Measurements from ENCODE around the gene VIPAS39. TPM values are rescaled to one million over a fixed set of nuclear protein-coding genes. Genes with fewer than 3 reads are reported as not detected.

Gene VIPAS39
- total and polyA plus RNA-seq, 2 donors from 2014 or later, result 14.1 to 16.6 TPM

DNA sequence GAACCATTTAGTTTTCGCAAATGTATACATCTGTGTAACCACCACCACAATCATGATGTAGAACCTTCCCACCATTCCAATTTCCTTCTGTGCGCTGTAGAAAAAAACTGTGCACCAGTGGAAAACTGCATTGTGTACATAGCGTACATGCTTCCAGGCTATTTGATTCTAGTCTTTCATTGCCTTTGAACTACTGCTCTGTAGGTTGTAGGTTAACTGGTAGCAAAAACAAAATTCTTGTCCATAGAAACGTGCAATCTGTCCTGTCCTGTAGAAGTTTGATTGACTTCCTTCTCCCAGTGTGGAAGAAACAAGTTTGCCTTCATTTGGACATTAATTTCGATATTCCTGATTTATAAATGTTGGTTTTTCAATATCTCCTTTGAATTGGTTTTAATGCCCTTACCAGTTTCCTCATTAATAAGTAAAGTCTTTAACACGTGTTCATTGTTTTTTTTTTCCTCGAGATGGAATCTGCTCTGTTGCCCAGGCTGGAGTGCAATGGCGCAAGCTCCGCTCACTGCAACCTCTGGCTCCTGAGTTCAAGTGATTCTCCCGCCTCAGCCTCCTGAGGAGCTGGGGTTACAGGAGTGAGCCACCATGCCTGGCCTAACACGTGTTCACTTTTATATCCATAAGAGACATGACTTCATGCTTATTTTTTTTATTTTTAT is 44.8 kb upstream of the VIPAS39 start:
- intact Hi-C loops (cut with DNase I), result no loop called here
- Histone ChIP-seq H3K9ac (ENCODE audit: low read length in 3 of 3) (no peak overlapping the region), H3K4me3 (ENCODE audit: low read length in 3 of 3) (no peak overlapping the region), H3K27me3 (ENCODE audit: control insufficient read depth, insufficient read depth, low read length) (peaks cover 3% of the 10 kb centered on the region), H3K27ac (ENCODE audit: low read depth in 2 of 2, low read length in 2 of 2) (no peak overlapping the region), H3K9me3 (ENCODE audit: control insufficient read depth in 2 of 3, insufficient read depth in 1 of 3, low read length in 3 of 3) (no peaks in the 10 kb centered on the region), H3K36me3 (ENCODE audit: control insufficient read depth in 2 of 3, insufficient read depth in 3 of 3, low read length in 3 of 3) (no peaks in the 10 kb centered on the region), H3K4me1 (ENCODE audit: control insufficient read depth in 2 of 3, insufficient read depth in 2 of 3, low read depth in 1 of 3, low read length in 3 of 3) (peaks cover 0 to 10% (median 0%) of the 10 kb centered on the region in 3 donors)
- TF ChIP-seq, protein P1, sequence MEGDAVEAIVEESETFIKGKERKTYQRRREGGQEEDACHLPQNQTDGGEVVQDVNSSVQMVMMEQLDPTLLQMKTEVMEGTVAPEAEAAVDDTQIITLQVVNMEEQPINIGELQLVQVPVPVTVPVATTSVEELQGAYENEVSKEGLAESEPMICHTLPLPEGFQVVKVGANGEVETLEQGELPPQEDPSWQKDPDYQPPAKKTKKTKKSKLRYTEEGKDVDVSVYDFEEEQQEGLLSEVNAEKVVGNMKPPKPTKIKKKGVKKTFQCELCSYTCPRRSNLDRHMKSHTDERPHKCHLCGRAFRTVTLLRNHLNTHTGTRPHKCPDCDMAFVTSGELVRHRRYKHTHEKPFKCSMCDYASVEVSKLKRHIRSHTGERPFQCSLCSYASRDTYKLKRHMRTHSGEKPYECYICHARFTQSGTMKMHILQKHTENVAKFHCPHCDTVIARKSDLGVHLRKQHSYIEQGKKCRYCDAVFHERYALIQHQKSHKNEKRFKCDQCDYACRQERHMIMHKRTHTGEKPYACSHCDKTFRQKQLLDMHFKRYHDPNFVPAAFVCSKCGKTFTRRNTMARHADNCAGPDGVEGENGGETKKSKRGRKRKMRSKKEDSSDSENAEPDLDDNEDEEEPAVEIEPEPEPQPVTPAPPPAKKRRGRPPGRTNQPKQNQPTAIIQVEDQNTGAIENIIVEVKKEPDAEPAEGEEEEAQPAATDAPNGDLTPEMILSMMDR (IDR thresholded peaks at IDR 0.05; ENCODE audit: borderline replicate concordance, extremely low read depth, insufficient read depth), result no peak
- no peak for FAIRE-seq
- no peak for DNase-seq

DNA sequence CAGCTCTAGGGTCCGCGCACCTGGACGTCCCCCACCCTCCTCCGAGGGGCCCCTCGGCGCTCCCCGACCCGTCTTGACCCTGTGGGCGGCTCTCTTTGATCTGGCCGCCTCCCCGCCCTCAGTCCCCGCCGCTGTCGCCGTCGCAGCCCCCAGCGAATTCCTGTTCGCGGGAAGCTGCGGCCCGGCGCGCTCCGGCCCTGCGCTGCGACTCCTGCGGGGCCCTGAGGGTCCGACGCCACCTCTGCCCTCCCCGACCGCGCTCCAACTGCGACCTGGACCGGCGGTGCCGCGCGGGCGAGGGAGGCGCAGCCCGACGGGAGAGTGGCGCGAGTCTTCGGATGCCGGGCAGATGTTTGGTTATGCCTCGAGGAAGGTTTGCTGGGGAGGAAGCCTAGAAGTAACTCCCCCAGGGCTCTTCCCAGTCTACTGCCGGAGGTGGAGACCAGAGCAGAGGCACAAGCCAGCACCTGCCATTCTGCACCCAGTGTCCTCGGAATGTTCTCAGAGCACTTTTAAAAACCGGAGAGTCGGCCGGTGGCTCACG is 41.7 kb upstream of the VIPAS39 start:
- intact Hi-C loops (cut with DNase I), result no loop called here
- Histone ChIP-seq H3K27ac (ENCODE audit: low read depth in 2 of 2, low read length in 2 of 2) (no peak overlapping the region), H3K9ac (ENCODE audit: low read length in 3 of 3) (no peak overlapping the region), H3K27me3 (ENCODE audit: control insufficient read depth, insufficient read depth, low read length) (peaks cover 3% of the 10 kb centered on the region), H3K4me3 (ENCODE audit: low read length in 3 of 3) (peak overlapping the region in 1 of 3 donors; percentile 49), H3K4me1 (ENCODE audit: control insufficient read depth in 2 of 3, insufficient read depth in 2 of 3, low read depth in 1 of 3, low read length in 3 of 3) (peaks cover 0 to 10% (median 0%) of the 10 kb centered on the region in 3 donors), H3K9me3 (ENCODE audit: control insufficient read depth in 2 of 3, insufficient read depth in 1 of 3, low read length in 3 of 3) (no peaks in the 10 kb centered on the region), H3K36me3 (ENCODE audit: control insufficient read depth in 2 of 3, insufficient read depth in 3 of 3, low read length in 3 of 3) (no peaks in the 10 kb centered on the region)
- DNase-seq, result peak in 3 of 5 donors; percentile 38 to 54 (median 42)
- TF ChIP-seq, protein P1 (IDR thresholded peaks at IDR 0.05; ENCODE audit: borderline replicate concordance, extremely low read depth, insufficient read depth), result no peak
- no peak for FAIRE-seq

DNA sequence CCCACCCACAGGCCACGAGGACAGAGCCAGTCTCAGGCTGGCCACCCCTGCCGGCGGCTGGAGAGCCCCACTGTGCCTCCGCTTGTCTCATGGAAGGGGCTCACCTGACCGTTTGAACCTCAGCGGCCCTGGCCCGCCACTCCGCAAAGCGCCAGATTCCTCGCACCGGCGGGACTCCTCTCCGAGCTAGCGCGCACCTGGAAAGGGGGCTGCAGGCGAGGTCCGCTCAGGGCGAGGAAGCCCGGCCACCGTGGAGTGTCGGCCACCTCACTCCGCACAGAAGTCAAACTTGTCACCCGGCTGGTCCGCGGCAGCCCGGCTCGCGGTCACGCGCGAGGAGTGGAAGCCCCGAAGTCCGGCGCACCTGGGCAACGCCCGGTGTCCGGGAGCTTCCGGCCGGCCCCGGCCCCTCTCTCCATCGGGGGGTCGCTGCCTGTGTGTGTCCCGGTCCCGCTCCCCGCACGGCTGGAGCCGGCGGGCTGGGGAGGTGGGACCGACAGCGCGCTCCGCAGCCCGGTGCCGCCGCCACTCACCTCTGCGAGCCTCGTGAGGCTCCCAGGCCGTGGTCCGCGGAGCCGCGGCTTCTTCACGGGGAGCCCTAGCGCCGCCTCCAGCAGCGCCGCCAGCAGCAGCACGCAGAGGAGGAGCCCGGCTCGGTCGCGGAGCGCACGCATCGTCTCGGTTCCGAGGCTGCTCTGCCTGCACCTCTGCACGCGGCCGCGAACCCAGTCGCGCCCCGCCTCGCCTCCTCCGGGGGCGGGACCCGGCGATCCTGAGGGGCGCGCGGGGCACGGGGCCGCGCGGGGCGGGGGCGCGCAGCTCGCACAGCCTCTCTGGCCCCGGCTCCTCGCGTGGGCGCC is 40.9 kb upstream of the VIPAS39 start, which contains the start of gene ISM2:
Gene ISM2 (minus strand): TSS at position 697 of the 860 bp plus-strand sequence. CDS start 23 bp downstream, at position 674.
- TF ChIP-seq, protein P1 (IDR thresholded peaks at IDR 0.05; ENCODE audit: borderline replicate concordance, extremely low read depth, insufficient read depth), result no peak
- intact Hi-C loops (cut with DNase I), result no loop called here
- Histone ChIP-seq H3K9me3 (ENCODE audit: control insufficient read depth in 2 of 3, insufficient read depth in 1 of 3, low read length in 3 of 3) (no peaks in the 10 kb centered on the region), H3K4me3 (ENCODE audit: low read length in 3 of 3) (peak within 1 kb of the TSS in 2 of 3 donors; percentile 38 to 49), H3K27me3 (ENCODE audit: control insufficient read depth, insufficient read depth, low read length) (peaks cover 3% of the 10 kb centered on the region), H3K36me3 (ENCODE audit: control insufficient read depth in 2 of 3, insufficient read depth in 3 of 3, low read length in 3 of 3) (no peaks in the 10 kb centered on the region), H3K9ac (ENCODE audit: low read length in 3 of 3) (no peak within 1 kb of the TSS), H3K27ac (ENCODE audit: low read depth in 2 of 2, low read length in 2 of 2) (no peak within 1 kb of the TSS), H3K4me1 (ENCODE audit: control insufficient read depth in 2 of 3, insufficient read depth in 2 of 3, low read depth in 1 of 3, low read length in 3 of 3) (peaks cover 0 to 10% (median 0%) of the 10 kb centered on the region in 3 donors)
- FAIRE-seq (no peak), DNase-seq (peak; percentile 50 to 79 (median 69))
